GM21367 (cell line): ENCODE data around the gene SPRED3.
"Not testable (repeated sequence)": the region's sequence is repeated elsewhere in the genome, so short reads cannot be mapped to it uniquely, and the experiment has no call there.

Source experiments
- ATAC-seq: cut with Tn5 transposase; IDR thresholded peaks from one replicate; pipeline ENCODE4 v1.9.1; 2021; ENCODE audit not compliant: unreplicated experiment

Gene SPRED3

GRCh38 chr19:38389957-38390924 is 1.7 kb downstream of the SPRED3 start:
- ATAC-seq = no peak

DNA sequence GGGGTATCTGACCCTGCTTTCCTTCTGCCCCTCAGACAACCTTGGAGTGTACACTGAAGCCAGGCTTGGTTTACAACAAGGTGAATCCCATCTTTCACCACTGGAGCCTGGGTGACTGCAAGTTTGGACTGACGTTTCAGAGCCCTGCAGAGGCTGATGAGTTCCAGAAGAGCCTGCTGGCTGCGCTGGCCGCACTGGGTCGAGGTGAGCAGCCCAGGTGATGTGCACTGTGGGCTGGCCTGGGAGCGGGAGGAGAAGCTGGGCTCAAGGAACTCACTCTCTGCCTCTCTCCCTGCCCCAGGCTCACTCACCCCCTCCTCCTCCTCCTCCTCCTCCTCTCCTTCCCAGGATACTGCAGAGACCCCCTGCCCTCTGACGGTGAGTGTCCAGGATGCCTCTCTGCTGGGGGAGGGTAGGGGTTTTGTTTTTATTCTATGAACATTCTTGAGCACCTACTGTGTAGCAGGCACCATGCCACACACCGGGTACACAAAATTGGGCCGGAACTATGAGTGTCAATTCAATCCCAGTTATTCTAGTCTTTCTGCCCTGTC is 3.5 kb downstream of the SPRED3 start:
- no peak for ATAC-seq

DNA sequence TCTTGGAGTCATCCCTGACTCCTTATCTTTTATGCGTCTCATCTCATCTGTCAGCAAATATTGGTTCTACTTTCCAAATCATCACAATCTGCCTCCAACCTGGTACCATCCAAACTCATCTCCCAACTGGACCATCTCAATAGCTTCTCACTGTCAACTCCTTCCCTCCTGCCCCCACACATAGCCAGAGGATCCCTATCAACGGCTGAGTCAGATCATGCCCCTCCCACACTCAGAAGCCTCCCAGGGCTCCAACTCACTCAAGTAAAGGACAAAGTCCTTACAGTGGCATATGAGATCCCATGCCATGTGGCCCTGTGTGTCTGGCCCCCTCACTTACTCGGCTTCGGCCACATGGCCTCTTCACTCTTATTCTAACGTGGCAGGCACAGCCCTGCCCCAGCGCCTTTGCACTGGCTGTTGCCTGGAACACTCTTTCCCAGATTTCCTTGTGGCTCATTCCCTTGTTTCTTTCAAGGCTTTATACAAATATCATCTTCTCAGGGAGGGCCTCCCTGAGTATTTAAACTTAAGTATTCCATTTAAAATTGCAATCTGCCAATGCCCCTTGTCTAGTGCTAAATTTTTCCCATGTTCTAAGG is 4.3 kb downstream of the SPRED3 start:
- ATAC-seq = no peak

- ATAC-seq = no peak
Measured at GRCh38 chr19:38394488-38394887, 6.0 kb downstream of the SPRED3 start.

GRCh38 chr19:38395381-38396114 is 7.1 kb downstream of the SPRED3 start:
- no peak for ATAC-seq

DNA sequence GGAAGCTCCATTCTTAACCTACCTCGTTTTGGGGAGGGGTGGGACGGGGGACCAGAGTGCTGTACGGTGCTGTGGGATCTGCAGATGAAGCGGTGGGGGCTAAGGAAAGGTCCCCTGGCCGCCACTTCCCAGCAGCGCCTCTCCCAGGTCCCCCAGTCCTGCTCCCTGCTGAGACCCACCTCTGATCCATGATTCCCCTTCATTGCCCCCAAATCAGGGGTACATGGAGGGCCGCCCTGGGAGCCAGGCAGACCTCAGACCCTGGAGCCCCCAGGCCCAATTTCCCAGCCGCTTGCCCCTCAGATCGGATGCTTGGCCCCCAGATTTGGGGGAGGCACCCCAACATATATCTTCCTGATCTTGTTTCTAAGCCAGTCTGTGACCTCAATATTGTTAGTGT is 10.6 kb downstream of the SPRED3 start:
- no peak for ATAC-seq

DNA sequence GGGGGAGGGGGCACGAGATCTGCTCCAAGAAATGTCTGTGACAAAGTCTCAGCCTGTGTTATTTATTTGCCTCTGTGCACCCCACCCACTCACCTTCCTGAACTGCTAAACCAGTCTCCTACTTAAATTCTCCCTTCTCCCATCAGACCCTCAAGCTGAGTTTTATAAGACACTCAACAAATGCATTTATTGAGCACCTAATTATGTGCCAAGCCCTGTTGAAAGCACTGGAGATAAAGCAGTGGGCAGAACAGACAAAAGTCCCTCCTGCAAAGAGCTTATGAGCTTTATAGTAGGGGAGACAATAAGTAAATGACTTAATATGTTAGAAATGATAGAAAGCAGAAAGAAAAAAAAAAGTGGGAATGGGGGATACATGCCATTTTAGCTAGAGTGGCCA is 11.0 kb downstream of the SPRED3 start:
- no peak for ATAC-seq

DNA sequence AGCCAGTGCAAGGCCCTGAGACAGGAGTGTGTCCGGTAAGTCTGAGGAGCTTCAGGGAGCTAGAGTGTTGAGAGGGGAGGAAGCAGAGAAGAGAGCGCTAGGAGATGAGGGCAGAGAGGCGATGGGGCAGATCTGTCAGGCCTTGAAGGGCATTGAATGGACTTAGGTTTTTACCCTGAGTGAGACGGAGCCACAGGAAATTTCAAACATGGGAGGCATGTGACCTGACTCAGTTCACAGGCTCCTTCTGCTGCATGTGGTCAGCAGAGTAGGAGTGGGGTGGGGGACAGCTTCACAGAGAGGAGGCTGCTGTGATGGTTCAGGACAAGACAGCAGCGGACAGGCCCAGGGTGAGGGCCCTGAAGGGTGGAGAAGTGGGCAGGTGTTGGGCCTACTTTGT is 11.9 kb downstream of the SPRED3 start:
- no peak for ATAC-seq

DNA sequence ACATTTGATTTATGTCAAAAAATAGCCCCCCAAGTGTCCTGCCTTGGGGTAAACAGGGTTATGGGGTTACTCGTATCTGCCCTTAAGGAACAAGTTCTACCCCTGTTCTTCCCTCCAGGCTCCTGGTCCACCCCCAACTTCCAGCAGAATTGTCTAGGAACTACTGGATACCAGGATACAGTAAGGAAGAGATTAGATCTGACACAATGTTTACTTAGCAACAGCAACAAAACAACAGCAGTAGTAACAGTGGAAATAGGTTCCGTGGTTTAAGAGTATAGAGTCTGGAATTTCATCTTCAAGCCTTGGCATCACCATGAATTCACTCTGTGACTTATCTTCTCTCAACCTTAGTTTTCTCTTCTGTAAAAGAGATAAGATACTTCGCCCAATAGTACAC is 12.7 kb downstream of the SPRED3 start:
- ATAC-seq = no peak

DNA sequence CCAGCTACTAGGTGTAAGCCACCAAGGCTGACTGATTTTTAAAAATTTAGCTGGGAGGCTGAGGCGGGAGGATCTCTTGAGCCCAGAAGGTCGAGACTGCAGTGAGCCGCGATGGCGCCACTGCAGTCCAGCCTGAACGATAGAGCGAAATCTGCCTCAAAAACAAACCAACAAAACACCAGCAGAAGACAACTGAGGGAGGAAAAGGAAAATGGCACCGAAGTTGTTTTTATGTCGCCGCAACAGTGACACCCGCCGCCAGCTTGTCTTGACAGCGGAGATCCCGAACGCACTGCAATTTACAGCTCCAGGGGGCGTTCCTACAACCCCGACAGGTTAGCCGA is 14.1 kb downstream of the SPRED3 start:
- no peak for ATAC-seq

DNA sequence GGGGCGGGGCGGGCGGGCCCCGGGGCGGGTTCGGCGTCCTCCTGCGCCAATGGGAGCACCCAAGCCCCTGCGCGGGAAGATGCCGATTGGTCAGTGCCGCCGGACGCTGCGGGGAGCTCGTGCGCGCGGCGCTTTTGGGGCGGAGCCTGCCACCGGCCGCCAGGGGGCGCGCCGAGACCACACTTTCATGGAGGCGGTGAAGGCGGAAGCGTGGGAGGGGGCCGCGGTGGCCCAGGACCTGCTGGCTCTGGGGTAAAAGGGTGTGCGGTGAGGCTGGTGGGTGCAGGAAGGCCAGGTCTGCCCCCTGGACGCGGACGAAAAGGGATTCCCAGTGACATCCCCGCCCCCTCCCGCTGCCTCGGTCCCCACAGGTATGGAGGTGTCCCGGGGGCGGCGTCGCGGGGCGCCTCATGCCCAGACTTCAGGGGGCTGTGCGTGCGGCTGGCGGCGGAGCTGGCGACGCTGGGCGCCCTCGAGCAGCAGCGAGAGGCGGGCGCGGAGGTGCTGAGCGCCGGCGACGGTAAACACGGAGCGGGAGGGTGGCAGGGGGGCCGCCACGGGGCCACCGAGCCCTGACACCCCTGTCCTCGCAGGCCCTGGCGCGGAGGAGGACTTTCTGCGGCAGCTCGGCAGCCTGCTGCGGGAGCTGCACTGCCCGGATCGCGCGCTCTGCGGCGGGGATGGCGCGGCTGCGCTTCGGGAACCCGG is 14.6 kb downstream of the SPRED3 start, which contains the start of gene FAM98C:
Gene FAM98C (plus strand): TSS at position 127 of the 708 bp plus-strand sequence. CDS start 61 bp downstream, at position 188.
- peak; percentile 70 for ATAC-seq

GRCh38 chr19:38404858-38405257 is 16.4 kb downstream of the SPRED3 start:
- no peak for ATAC-seq

DNA sequence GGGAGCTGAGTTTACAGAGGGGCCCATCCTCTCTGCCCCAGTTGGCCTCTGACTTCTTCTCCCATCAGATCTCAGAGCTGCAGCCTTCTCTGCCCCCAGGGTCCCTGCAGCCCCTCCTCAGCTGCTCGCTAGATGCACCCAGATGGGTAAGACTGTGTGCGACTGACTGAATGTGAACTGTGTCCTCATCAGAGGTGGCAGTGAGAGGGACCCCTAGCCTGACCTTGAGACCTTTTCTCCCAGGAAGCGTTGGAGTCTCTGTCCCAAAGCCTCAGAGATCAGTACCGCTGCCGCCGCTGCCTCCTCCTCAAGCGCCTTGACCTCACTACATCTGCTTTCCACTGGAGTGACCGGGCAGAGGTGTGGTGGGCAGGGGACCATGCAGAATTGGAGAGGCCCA is 16.8 kb downstream of the SPRED3 start:
- ATAC-seq = no peak

GRCh38 chr19:38409631-38410133 is 21.2 kb downstream of the SPRED3 start:
- ATAC-seq = no peak

- ATAC-seq = not testable (repeated sequence)
Measured at GRCh38 chr19:38410407-38410806, 21.9 kb downstream of the SPRED3 start.

GRCh38 chr19:38411041-38411712 is 22.7 kb downstream of the SPRED3 start:
- ATAC-seq = no peak

- not testable (repeated sequence) for ATAC-seq
Measured at GRCh38 chr19:38411898-38412297, 23.4 kb downstream of the SPRED3 start.

GRCh38 chr19:38412491-38412890 is 24.0 kb downstream of the SPRED3 start:
- no peak for ATAC-seq

DNA sequence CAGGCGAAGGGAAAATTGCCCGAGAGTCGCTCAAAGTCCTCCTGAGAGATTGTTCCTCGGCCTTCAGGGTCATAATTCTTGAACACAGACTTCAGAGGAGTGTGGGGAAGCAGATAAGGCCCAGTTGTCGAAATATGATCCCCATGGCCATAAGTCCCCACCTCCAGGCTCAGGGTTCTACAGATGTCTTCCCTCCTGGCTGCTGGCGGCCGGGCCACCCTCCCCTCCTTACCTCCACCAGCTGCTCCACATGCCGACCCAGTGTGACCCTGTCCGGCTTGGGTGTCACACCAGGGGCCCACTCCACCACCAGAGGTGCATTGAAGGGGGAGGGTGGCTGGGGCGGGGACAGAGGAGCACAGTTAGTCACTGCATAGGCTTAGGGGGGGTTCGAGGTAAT is 24.5 kb downstream of the SPRED3 start:
- no peak for ATAC-seq

GRCh38 chr19:38413416-38413815 is 24.9 kb downstream of the SPRED3 start:
- ATAC-seq = no peak
